Activated CD4-positive, CD25-positive, alpha-beta regulatory T cell treated with anti-CD3 and anti-CD28 coated beads, Interleukin-2, amount 50 U/mL, for 72 hours (primary cell): ENCODE results near the gene MBNL1.

Source experiments
- DNase-seq: peaks from one replicate; pipeline ENCODE4 v3.0.0; 2021

The MBNL1 gene

GRCh38 chr3:152457500-152458375 is 189.0 kb downstream of the MBNL1 start:
- no peak for DNase-seq

- no peak for DNase-seq
These were observed 189.8 kb downstream of the MBNL1 start for GRCh38 chr3:152458376-152459117.

GRCh38 chr3:152459118-152459515 is 190.4 kb downstream of the MBNL1 start:
- DNase-seq: no peak

GRCh38 chr3:152459572-152459971 is 190.8 kb downstream of the MBNL1 start:
- no peak for DNase-seq

- DNase-seq: no peak
These were observed 192.2 kb downstream of the MBNL1 start for GRCh38 chr3:152460936-152461335.

- no peak for DNase-seq
These were observed 192.7 kb downstream of the MBNL1 start for GRCh38 chr3:152461460-152461859.

GRCh38 chr3:152466784-152467183 is 198.1 kb downstream of the MBNL1 start:
- no peak for DNase-seq

- DNase-seq: no peak
These were observed 200.7 kb downstream of the MBNL1 start for GRCh38 chr3:152469248-152470025.

- DNase-seq: no peak
These were observed 201.4 kb downstream of the MBNL1 start for GRCh38 chr3:152470095-152470494.

- no peak for DNase-seq
These were observed 202.2 kb downstream of the MBNL1 start for GRCh38 chr3:152470893-152471292.

GRCh38 chr3:152471814-152472671 is 203.3 kb downstream of the MBNL1 start:
- peak; percentile 54 for DNase-seq

- DNase-seq: no peak
These were observed 203.9 kb downstream of the MBNL1 start for GRCh38 chr3:152472672-152472954.

GRCh38 chr3:152474585-152474984 is 205.9 kb downstream of the MBNL1 start:
- DNase-seq: no peak

GRCh38 chr3:152477422-152477821 is 208.7 kb downstream of the MBNL1 start:
- DNase-seq: no peak

GRCh38 chr3:152480282-152480953 is 211.7 kb downstream of the MBNL1 start:
- DNase-seq: no peak

GRCh38 chr3:152486364-152486763 is 217.6 kb downstream of the MBNL1 start:
- no peak for DNase-seq

GRCh38 chr3:152488449-152488848 is 219.7 kb downstream of the MBNL1 start:
- DNase-seq: no peak

GRCh38 chr3:152491922-152492321 is 223.2 kb downstream of the MBNL1 start:
- DNase-seq: no peak

GRCh38 chr3:152496286-152496685 is 227.6 kb downstream of the MBNL1 start:
- no peak for DNase-seq

- DNase-seq: no peak
These were observed 228.0 kb downstream of the MBNL1 start for GRCh38 chr3:152496716-152497115.

- no peak for DNase-seq
These were observed 228.7 kb downstream of the MBNL1 start for GRCh38 chr3:152497457-152497856.

GRCh38 chr3:152497890-152498289 is 229.2 kb downstream of the MBNL1 start:
- no peak for DNase-seq
